ENCODE measurements around the gene PRAMEF12. TPM values are rescaled to one million over a fixed set of nuclear protein-coding genes. Genes with fewer than 3 reads are reported as not detected.

The PRAMEF12 gene
- total RNA-seq, 1 donor = not detected

GRCh38 chr1:12734651-12735050 is 38.9 kb upstream of the PRAMEF12 start:
- Histone ChIP-seq H4K20me1 (ENCODE audit: insufficient read depth, low read length) (no peaks in the 10 kb centered on the region), H2AFZ (ENCODE audit: low read length) (no peak overlapping the region), H3K79me2 (ENCODE audit: insufficient read depth, low read length) (no peaks in the 10 kb centered on the region), H3K36me3 (ENCODE audit: insufficient read depth, low read length) (no peaks in the 10 kb centered on the region), H3K4me2 (ENCODE audit: insufficient read depth, low read length) (no peak overlapping the region), H3K4me1 (ENCODE audit: insufficient read depth, low read length) (no peaks in the 10 kb centered on the region), H3K27ac (ENCODE audit: low read depth, low read length) (no peak overlapping the region), H3K4me3 (ENCODE audit: insufficient read depth, low read length) (no peak overlapping the region), H3K27me3 (ENCODE audit: insufficient read depth, low read length) (no peaks in the 10 kb centered on the region), H3K9me3 (ENCODE audit: low read depth, low read length) (no peaks in the 10 kb centered on the region)
- DNase-seq (ENCODE audit: insufficient read length, low spot score, missing footprints) = no peak
- TF ChIP-seq CTCF (IDR thresholded peaks at IDR 0.05; ENCODE audit: extremely low read depth, low read depth, low read length) = no peak

- Histone ChIP-seq H3K4me1 (ENCODE audit: insufficient read depth, low read length) (no peaks in the 10 kb centered on the region), H3K27ac (ENCODE audit: low read depth, low read length) (no peak overlapping the region), H3K4me2 (ENCODE audit: insufficient read depth, low read length) (no peak overlapping the region), H2AFZ (ENCODE audit: low read length) (no peak overlapping the region), H3K27me3 (ENCODE audit: insufficient read depth, low read length) (no peaks in the 10 kb centered on the region), H4K20me1 (ENCODE audit: insufficient read depth, low read length) (no peaks in the 10 kb centered on the region), H3K79me2 (ENCODE audit: insufficient read depth, low read length) (no peaks in the 10 kb centered on the region), H3K4me3 (ENCODE audit: insufficient read depth, low read length) (no peak overlapping the region), H3K9me3 (ENCODE audit: low read depth, low read length) (no peaks in the 10 kb centered on the region), H3K36me3 (ENCODE audit: insufficient read depth, low read length) (no peaks in the 10 kb centered on the region)
- TF ChIP-seq CTCF (IDR thresholded peaks at IDR 0.05; ENCODE audit: extremely low read depth, low read depth, low read length) = no peak
- DNase-seq (ENCODE audit: insufficient read length, low spot score, missing footprints) = no peak
Measured at GRCh38 chr1:12738934-12739333, 34.6 kb upstream of the PRAMEF12 start.

- Histone ChIP-seq H3K9me3 (ENCODE audit: low read depth, low read length) (no peaks in the 10 kb centered on the region), H3K79me2 (ENCODE audit: insufficient read depth, low read length) (no peaks in the 10 kb centered on the region), H4K20me1 (ENCODE audit: insufficient read depth, low read length) (no peaks in the 10 kb centered on the region), H3K4me3 (ENCODE audit: insufficient read depth, low read length) (no peak overlapping the region), H3K36me3 (ENCODE audit: insufficient read depth, low read length) (no peaks in the 10 kb centered on the region), H3K27ac (ENCODE audit: low read depth, low read length) (no peak overlapping the region), H3K4me2 (ENCODE audit: insufficient read depth, low read length) (no peak overlapping the region), H2AFZ (ENCODE audit: low read length) (no peak overlapping the region), H3K4me1 (ENCODE audit: insufficient read depth, low read length) (no peaks in the 10 kb centered on the region), H3K27me3 (ENCODE audit: insufficient read depth, low read length) (no peaks in the 10 kb centered on the region)
- no peak for DNase-seq (ENCODE audit: insufficient read length, low spot score, missing footprints)
- no peak for TF ChIP-seq CTCF (IDR thresholded peaks at IDR 0.05; ENCODE audit: extremely low read depth, low read depth, low read length)
Measured at GRCh38 chr1:12739613-12740012, 33.9 kb upstream of the PRAMEF12 start.

- TF ChIP-seq CTCF (IDR thresholded peaks at IDR 0.05; ENCODE audit: extremely low read depth, low read depth, low read length) = no peak
- Histone ChIP-seq H3K36me3 (ENCODE audit: insufficient read depth, low read length) (no peaks in the 10 kb centered on the region), H3K4me1 (ENCODE audit: insufficient read depth, low read length) (no peaks in the 10 kb centered on the region), H3K27ac (ENCODE audit: low read depth, low read length) (no peak overlapping the region), H3K4me2 (ENCODE audit: insufficient read depth, low read length) (no peak overlapping the region), H3K4me3 (ENCODE audit: insufficient read depth, low read length) (no peak overlapping the region), H3K27me3 (ENCODE audit: insufficient read depth, low read length) (no peaks in the 10 kb centered on the region), H2AFZ (ENCODE audit: low read length) (no peak overlapping the region), H3K9me3 (ENCODE audit: low read depth, low read length) (no peaks in the 10 kb centered on the region), H4K20me1 (ENCODE audit: insufficient read depth, low read length) (no peaks in the 10 kb centered on the region), H3K79me2 (ENCODE audit: insufficient read depth, low read length) (no peaks in the 10 kb centered on the region)
- no peak for DNase-seq (ENCODE audit: insufficient read length, low spot score, missing footprints)
Measured at GRCh38 chr1:12741946-12742345, 31.6 kb upstream of the PRAMEF12 start.
